Upper lobe of left lung (tissue), 6 donors: ENCODE results near the gene MYF5. TPM values are rescaled to one million over a fixed set of nuclear protein-coding genes. Genes with fewer than 3 reads are reported as not detected.

Experiments
- ATAC-seq, 2 donors: fragments of 200-7000 bp; cut with Tn5 transposase; one replicate each; pipeline ENCODE4 v1.9.1; 2022; ENCODE audit warnings: mild to moderate bottlenecking in 2 of 2, moderate library complexity in 2 of 2; ENCODE audit not compliant: low FRiP score in 2 of 2
- DNase-seq, 2 donors: peaks; one replicate each; pipeline ENCODE4 v3.0.0-alpha.2; 2019 to 2020
- H3K27ac ChIP-seq, 4 donors: fragments of 200-600 bp; sonication (generic); one replicate each; pipeline ENCODE4 v1.5.1; 2016 to 2019
- H3K27me3 ChIP-seq, 4 donors: fragments of 200-600 bp; sonication (generic); one replicate each; pipeline ENCODE4 v1.5.1; 2017 to 2019
- H3K36me3 ChIP-seq, 4 donors: fragments of 200-600 bp; sonication (generic); one replicate each; pipeline ENCODE4 v1.5.1; 2016 to 2019
- H3K4me1 ChIP-seq, 4 donors: fragments of 200-600 bp; sonication (generic); one replicate each; pipeline ENCODE4 v1.5.1; 2018 to 2019
- H3K4me3 ChIP-seq, 4 donors: fragments of 200-600 bp; sonication (generic); one replicate each; pipeline ENCODE4 v1.5.1; 2017 to 2019; ENCODE audit warnings: mild to moderate bottlenecking in 2 of 4, moderate library complexity in 1 of 4
- H3K9me3 ChIP-seq, 4 donors: fragments of 200-600 bp; sonication (generic); one replicate each; pipeline ENCODE4 v1.5.1; 2018 to 2019
- CTCF ChIP-seq, 6 experiments: fragments of 450-650 bp in 4 of 6; fragments of 200-600 bp in 2 of 6; sonication (generic) in 2 of 6; IDR thresholded peaks; one replicate each; pipeline ENCODE4 v1.5.1; 2016 to 2019; ENCODE audit warnings: antibody characterized with exemption in 6 of 6
- EP300 ChIP-seq, 4 donors: sonication (generic); formaldehyde crosslinking; IDR thresholded peaks; one replicate each; pipeline ENCODE4 v1.5.1; 2017; ENCODE audit warnings: antibody characterized with exemption in 4 of 4, control low read depth in 2 of 4
- POLR2A ChIP-seq, 4 donors: fragments of 450-650 bp; IDR thresholded peaks; one replicate each; pipeline ENCODE4 v1.5.1; 2016 to 2017; ENCODE audit warnings: antibody characterized with exemption in 4 of 4, mild to moderate bottlenecking in 2 of 4
- POLR2AphosphoS5 ChIP-seq, 2 donors: sonication (generic); formaldehyde crosslinking; IDR thresholded peaks; one replicate each; pipeline ENCODE4 v1.5.1; 2017; ENCODE audit warnings: antibody characterized with exemption in 2 of 2
- WGBS, 2 donors: methylation state at CpG; one replicate each; pipeline ENCODE4 v1.1.5; 2017 to 2018; 5-methylcytosine and 5-hydroxymethylcytosine counted together
- total RNA-seq, 6 donors: library from RNA; depleted of rRNA in 4 of 6; stranded (reverse); fragments of >200 nt in 4 of 6; gene quantifications; one replicate each; pipeline versions ENCODE4 v1.1.0 to v1.2.1, GENCODE V29; 2016 to 2021
- donor health status: DM: no; HTN: no; CAD: no; lungs with moderate emphysema.
- donor health status: DM: no; HTN: yes; CAD: no; lungs with severe emphysema.

The MYF5 gene
- total RNA-seq, 6 donors from 2014 or later: not detected

DNA sequence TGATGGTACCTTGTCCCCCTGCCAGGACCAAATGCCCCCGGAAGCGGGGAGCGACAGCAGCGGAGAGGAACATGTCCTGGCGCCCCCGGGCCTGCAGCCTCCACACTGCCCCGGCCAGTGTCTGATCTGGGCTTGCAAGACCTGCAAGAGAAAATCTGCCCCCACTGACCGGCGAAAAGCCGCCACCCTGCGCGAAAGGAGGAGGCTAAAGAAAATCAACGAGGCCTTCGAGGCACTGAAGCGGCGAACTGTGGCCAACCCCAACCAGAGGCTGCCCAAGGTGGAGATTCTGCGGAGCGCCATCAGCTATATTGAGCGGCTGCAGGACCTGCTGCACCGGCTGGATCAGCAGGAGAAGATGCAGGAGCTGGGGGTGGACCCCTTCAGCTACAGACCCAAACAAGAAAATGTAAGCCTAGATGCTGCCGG lies 8.9 kb upstream of the MYF5 start:
- peaks cover 0 to 3% (median 0%) of the 10 kb centered on the region in 4 donors for H3K27me3 ChIP-seq
- DNase-seq: peak in 1 of 2 donors; percentile 59
- 69 to 74% methylated on average over 20 to 21 of the region's 21 CpGs for WGBS, 2 donors

DNA sequence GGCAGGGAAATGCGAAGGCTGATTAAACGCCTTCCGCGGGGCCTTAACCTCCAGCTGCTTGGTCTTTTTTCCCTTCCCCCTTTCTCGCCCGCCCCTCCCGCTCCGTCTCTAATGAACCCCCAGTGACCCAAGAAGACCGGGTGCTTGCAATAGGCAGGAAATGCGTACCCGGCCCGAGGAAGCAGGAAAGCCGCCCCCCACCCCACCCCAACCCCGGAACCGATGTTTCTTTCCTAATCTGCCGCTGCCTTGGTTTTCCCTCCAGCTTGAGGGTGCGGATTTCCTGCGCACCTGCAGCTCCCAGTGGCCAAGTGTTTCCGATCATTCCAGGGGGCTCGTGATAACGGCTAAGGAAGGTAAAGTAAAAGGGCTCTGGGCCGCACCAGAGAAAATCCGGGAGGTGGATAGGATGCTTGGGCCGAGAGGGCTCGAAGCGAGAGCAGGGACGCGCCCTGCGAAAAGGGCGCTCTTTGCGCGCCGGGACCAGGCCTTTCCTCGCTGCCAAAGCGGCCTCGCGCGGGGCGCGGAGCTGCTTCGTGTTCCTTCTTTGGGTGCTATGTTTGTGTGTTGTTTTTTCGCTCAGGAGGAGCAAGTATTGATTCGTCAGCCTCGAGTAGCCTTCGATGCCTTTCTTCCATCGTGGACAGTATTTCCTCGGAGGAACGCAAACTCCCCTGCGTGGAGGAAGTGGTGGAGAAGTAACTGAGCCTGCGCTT lies 8.3 kb upstream of the MYF5 start:
- H3K27me3 ChIP-seq: peaks cover 0 to 3% (median 0%) of the 10 kb centered on the region in 4 donors
- TF ChIP-seq POLR2AphosphoS5 (IDR thresholded peaks at IDR 0.05) (no peak), CTCF (IDR thresholded peaks at IDR 0.05) (no peak), EP300 (IDR thresholded peaks at IDR 0.05) (no peak), POLR2A (IDR thresholded peaks at IDR 0.05) (no peak)
- H3K36me3 ChIP-seq: no peaks in the 10 kb centered on the region
- no peak overlapping the region for H3K4me3 ChIP-seq
- peak in 1 of 2 donors; percentile 17 for ATAC-seq
- H3K9me3 ChIP-seq: no peaks in the 10 kb centered on the region
- DNase-seq: peak in 1 of 2 donors; percentile 82
- no peak overlapping the region for H3K27ac ChIP-seq
- 11 to 14% methylated on average over 46 to 50 of the region's 50 CpGs for WGBS, 2 donors
- H3K4me1 ChIP-seq: peaks cover 0 to 7% (median 3%) of the 10 kb centered on the region in 4 donors

More for the DNA sequence above, 8.9 kb upstream of the MYF5 start:
- Histone ChIP-seq H3K9me3 (no peaks in the 10 kb centered on the region), H3K4me3 (no peak overlapping the region), H3K4me1 (peaks cover 0 to 7% (median 3%) of the 10 kb centered on the region in 4 donors), H3K27ac (no peak overlapping the region), H3K36me3 (no peaks in the 10 kb centered on the region)
- TF ChIP-seq POLR2AphosphoS5 (IDR thresholded peaks at IDR 0.05): no peak
- no peak for ATAC-seq

DNA sequence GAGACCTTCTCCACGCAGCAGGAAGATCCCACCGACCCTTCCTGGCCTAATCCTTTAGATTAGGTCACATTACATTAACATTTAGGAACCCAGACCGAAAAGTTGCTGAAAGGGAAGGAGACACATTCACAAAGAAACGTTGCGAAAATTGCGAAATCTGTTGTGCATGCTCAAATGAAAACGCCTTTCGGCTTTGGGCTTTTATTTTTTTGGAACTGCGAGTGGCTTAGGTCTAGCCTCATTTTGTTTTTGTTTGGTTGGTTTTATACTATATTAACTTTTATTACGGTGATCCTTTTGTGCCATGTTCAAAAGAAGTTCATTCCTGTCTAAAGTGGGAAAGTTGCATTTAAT lies 7.8 kb upstream of the MYF5 start:
- Histone ChIP-seq H3K4me3 (no peak overlapping the region), H3K9me3 (no peaks in the 10 kb centered on the region), H3K4me1 (peaks cover 0 to 7% (median 3%) of the 10 kb centered on the region in 4 donors), H3K27ac (no peak overlapping the region), H3K36me3 (no peaks in the 10 kb centered on the region), H3K27me3 (peaks cover 0 to 3% (median 0%) of the 10 kb centered on the region in 4 donors)
- DNase-seq: no peak
- TF ChIP-seq POLR2A (IDR thresholded peaks at IDR 0.05) (no peak), CTCF (IDR thresholded peaks at IDR 0.05) (no peak), POLR2AphosphoS5 (IDR thresholded peaks at IDR 0.05) (no peak), EP300 (IDR thresholded peaks at IDR 0.05) (no peak)
- ATAC-seq: no peak
- WGBS, 2 donors: 54 to 57% methylated on average over 10 of the region's 10 CpGs

GRCh38 chr12:80709811-80710726 lies 6.6 kb upstream of the MYF5 start:
- ATAC-seq (no peak), DNase-seq (peak in 1 of 2 donors; percentile 2)
- no peaks in the 10 kb centered on the region for H3K9me3 ChIP-seq
- H3K4me1 ChIP-seq: peaks cover 0 to 7% (median 3%) of the 10 kb centered on the region in 4 donors
- no peak overlapping the region for H3K27ac ChIP-seq
- H3K36me3 ChIP-seq: no peaks in the 10 kb centered on the region
- TF ChIP-seq POLR2A (IDR thresholded peaks at IDR 0.05) (no peak), POLR2AphosphoS5 (IDR thresholded peaks at IDR 0.05) (no peak), EP300 (IDR thresholded peaks at IDR 0.05) (no peak), CTCF (IDR thresholded peaks at IDR 0.05) (no peak)
- no peak overlapping the region for H3K4me3 ChIP-seq
- WGBS, 2 donors: 77 to 80% methylated on average over 20 of the region's 20 CpGs
- peaks cover 0 to 3% (median 0%) of the 10 kb centered on the region in 4 donors for H3K27me3 ChIP-seq
